ENCODE measurements around the gene NDUFS8. TPM values are rescaled to one million over a fixed set of nuclear protein-coding genes. Genes with fewer than 3 reads are reported as not detected.

The NDUFS8 gene
- total and polyA plus RNA-seq, 2 of the 13 experiments (the other 11 are each of a cell fraction or from before 2014, with no cell fraction given) = 96.7 to 158 TPM

DNA sequence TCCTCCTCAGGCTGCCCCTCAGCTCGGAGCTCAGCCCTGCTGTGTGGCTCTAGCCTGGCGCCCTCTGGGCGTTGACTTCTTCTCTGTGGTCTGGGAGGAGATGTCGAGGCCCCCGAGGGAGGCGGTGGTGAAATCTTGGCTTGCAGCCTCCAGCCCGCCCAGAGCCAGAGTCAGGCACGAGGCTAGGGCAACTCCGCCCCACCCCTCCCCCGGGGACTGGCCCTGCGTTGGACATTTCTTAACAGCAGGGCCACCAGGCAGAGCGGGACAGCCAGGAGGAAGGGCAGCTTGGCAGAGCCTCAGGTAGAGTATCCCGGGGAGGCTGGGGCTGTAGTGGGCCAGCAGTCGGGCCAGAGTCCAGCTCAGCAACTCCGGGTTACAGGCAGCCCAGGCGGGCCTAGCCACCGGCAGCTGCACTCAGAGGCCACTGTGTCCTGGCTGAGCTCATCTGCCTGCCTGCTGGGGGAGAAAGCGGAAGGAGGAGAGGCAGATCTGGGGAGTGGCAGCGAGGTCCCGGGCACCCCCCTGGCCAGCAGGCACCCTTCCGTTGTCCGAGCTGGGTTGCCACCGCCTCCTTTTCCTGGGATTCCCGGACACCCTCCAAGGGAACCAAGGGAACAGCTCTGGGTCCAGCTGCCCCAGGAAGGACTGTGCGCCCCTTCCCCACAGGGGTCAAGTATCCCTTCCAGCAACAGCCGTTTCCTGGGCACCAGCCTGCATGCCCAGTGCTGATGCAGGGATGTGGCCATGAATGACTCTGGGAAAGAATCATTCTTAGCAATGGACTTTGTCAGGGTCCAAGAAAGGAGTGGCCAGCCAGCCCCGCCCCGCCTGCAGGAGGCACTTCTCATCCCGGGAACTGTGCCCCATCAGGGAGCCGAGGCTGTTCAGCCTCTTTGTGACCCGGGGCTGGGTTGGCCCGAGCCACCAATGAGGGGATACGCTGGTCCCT lies 20.1 kb upstream of the NDUFS8 start, which contains the start of gene ALDH3B1 (continued):
- TF ChIP-seq, protein P1, sequence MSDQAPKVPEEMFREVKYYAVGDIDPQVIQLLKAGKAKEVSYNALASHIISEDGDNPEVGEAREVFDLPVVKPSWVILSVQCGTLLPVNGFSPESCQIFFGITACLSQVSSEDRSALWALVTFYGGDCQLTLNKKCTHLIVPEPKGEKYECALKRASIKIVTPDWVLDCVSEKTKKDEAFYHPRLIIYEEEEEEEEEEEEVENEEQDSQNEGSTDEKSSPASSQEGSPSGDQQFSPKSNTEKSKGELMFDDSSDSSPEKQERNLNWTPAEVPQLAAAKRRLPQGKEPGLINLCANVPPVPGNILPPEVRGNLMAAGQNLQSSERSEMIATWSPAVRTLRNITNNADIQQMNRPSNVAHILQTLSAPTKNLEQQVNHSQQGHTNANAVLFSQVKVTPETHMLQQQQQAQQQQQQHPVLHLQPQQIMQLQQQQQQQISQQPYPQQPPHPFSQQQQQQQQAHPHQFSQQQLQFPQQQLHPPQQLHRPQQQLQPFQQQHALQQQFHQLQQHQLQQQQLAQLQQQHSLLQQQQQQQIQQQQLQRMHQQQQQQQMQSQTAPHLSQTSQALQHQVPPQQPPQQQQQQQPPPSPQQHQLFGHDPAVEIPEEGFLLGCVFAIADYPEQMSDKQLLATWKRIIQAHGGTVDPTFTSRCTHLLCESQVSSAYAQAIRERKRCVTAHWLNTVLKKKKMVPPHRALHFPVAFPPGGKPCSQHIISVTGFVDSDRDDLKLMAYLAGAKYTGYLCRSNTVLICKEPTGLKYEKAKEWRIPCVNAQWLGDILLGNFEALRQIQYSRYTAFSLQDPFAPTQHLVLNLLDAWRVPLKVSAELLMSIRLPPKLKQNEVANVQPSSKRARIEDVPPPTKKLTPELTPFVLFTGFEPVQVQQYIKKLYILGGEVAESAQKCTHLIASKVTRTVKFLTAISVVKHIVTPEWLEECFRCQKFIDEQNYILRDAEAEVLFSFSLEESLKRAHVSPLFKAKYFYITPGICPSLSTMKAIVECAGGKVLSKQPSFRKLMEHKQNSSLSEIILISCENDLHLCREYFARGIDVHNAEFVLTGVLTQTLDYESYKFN (CRISPR knock-in tag; conservative IDR thresholded peaks at IDR 0.05) = peak; percentile 46; the same call in 1 of the 2 replicates
- TF ChIP-seq ZNF616 (CRISPR knock-in tag; IDR thresholded peaks at IDR 0.05; ENCODE audit: low read depth) = no peak; the same call in 1 of the 2 replicates
- peak; percentile 81; the same call in 1 of the 2 replicates for TF ChIP-seq ZNF772 (CRISPR knock-in tag; IDR thresholded peaks at IDR 0.05)
- no peak for TF ChIP-seq YY1 (IDR thresholded peaks at IDR 0.05; ENCODE audit: insufficient read depth, insufficient replicate concordance, low read depth, low read length)
- TF ChIP-seq CEBPB (IDR thresholded peaks at IDR 0.05; ENCODE audit: borderline replicate concordance, low read depth, low read length) = peak; percentile 0; the same call in 1 of the 2 replicates
- TF ChIP-seq KMT2B (CRISPR knock-in tag; IDR thresholded peaks at IDR 0.05) = no peak
- TF ChIP-seq ZNF550 (CRISPR knock-in tag; IDR thresholded peaks at IDR 0.05; ENCODE audit: borderline replicate concordance) = no peak
- TF ChIP-seq ZNF652 (CRISPR knock-in tag; IDR thresholded peaks at IDR 0.05; ENCODE audit: borderline replicate concordance, low read depth) = no peak
- no peak for TF ChIP-seq XRCC5 (optimal IDR thresholded peaks at IDR 0.05; ENCODE audit: low read length)
- TF ChIP-seq ZBTB21 (CRISPR knock-in tag; IDR thresholded peaks at IDR 0.05) = no peak
- no peak for TF ChIP-seq LCORL (IDR thresholded peaks at IDR 0.05)
- peak; percentile 80 for TF ChIP-seq LCORL (CRISPR knock-in tag; IDR thresholded peaks at IDR 0.05)
- no peak for TF ChIP-seq PPARG (CRISPR knock-in tag; conservative IDR thresholded peaks at IDR 0.05)
- TF ChIP-seq, protein P2, sequence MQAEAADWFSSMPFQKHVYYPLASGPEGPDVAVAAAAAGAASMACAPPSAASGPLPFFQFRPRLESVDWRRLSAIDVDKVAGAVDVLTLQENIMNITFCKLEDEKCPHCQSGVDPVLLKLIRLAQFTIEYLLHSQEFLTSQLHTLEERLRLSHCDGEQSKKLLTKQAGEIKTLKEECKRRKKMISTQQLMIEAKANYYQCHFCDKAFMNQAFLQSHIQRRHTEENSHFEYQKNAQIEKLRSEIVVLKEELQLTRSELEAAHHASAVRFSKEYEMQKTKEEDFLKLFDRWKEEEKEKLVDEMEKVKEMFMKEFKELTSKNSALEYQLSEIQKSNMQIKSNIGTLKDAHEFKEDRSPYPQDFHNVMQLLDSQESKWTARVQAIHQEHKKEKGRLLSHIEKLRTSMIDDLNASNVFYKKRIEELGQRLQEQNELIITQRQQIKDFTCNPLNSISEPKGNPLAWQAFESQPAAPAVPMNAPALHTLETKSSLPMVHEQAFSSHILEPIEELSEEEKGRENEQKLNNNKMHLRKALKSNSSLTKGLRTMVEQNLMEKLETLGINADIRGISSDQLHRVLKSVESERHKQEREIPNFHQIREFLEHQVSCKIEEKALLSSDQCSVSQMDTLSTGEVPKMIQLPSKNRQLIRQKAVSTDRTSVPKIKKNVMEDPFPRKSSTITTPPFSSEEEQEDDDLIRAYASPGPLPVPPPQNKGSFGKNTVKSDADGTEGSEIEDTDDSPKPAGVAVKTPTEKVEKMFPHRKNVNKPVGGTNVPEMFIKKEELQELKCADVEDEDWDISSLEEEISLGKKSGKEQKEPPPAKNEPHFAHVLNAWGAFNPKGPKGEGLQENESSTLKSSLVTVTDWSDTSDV (CRISPR knock-in tag; IDR thresholded peaks at IDR 0.05) = 0 out of 2 replicates have a peak, but pooled peaks have one; percentile 41
- TF ChIP-seq, protein P3, sequence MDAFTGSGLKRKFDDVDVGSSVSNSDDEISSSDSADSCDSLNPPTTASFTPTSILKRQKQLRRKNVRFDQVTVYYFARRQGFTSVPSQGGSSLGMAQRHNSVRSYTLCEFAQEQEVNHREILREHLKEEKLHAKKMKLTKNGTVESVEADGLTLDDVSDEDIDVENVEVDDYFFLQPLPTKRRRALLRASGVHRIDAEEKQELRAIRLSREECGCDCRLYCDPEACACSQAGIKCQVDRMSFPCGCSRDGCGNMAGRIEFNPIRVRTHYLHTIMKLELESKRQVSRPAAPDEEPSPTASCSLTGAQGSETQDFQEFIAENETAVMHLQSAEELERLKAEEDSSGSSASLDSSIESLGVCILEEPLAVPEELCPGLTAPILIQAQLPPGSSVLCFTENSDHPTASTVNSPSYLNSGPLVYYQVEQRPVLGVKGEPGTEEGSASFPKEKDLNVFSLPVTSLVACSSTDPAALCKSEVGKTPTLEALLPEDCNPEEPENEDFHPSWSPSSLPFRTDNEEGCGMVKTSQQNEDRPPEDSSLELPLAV (CRISPR knock-in tag; conservative IDR thresholded peaks at IDR 0.05; ENCODE audit: low read depth) = no peak
- peak; percentile 30; the same call in 1 of the 2 replicates for TF ChIP-seq HOXA3 (CRISPR knock-in tag; IDR thresholded peaks at IDR 0.05)
- TF ChIP-seq ZFP36 (IDR thresholded peaks at IDR 0.05; ENCODE audit: borderline replicate concordance, low read depth, low read length, partially characterized antibody) = no peak
- TF ChIP-seq AKAP8 (CRISPR knock-in tag; IDR thresholded peaks at IDR 0.05) = no peak
- no peak for TF ChIP-seq NFYB (CRISPR knock-in tag; IDR thresholded peaks at IDR 0.05)
- TF ChIP-seq SMC3 (IDR thresholded peaks at IDR 0.05; ENCODE audit: low read length) = no peak
- TF ChIP-seq SALL2 (CRISPR knock-in tag; IDR thresholded peaks at IDR 0.05) = no peak; the same call in 1 of the 2 replicates
- TF ChIP-seq ATF7 (IDR thresholded peaks at IDR 0.05) = no peak
- TF ChIP-seq ATF7 (CRISPR knock-in tag; IDR thresholded peaks at IDR 0.05) = no peak
